IPS-18c (cell line): ENCODE data around the gene TAF6.

Source experiments
- H3K4me3 ChIP-seq: 2 replicates; pipeline ENCODE4 v1.7.0; 2013; ENCODE audit warnings: low read depth, mild to moderate bottlenecking, low read length, moderate library complexity; ENCODE audit not compliant: insufficient read depth
- H3K9me3 ChIP-seq: one replicate; pipeline ENCODE4 v1.6.1; 2013; ENCODE audit warnings: mild to moderate bottlenecking, low read length, moderate library complexity; ENCODE audit not compliant: control insufficient read depth, insufficient read depth

TAF6 gene

GRCh38 chr7:100089458-100090196, 29.5 kb downstream of the TAF6 start:
- no peaks in the 10 kb centered on the region for H3K9me3 ChIP-seq
- H3K4me3 ChIP-seq: peak overlapping the region; percentile 94

- H3K4me3 ChIP-seq: peak within 1 kb of the TSS; percentile 94
Observed at GRCh38 chr7:100088621-100089457, 30.3 kb downstream of the TAF6 start, which contains the start of gene COPS6. Gene COPS6, plus strand, starts transcription at chr7:100088969. Its CDS starts 22 bp downstream, at chr7:100088991.

GRCh38 chr7:100088095-100088620, 31.0 kb downstream of the TAF6 start:
- Histone ChIP-seq H3K4me3 (peak overlapping the region; percentile 94), H3K9me3 (no peaks in the 10 kb centered on the region)

More at GRCh38 chr7:100088621-100089457, 30.3 kb downstream of the TAF6 start, which contains the start of gene COPS6:
- no peaks in the 10 kb centered on the region for H3K9me3 ChIP-seq

GRCh38 chr7:100087055-100087750, 32.0 kb downstream of the TAF6 start:
- Histone ChIP-seq H3K4me3 (no peak overlapping the region), H3K9me3 (no peaks in the 10 kb centered on the region)

GRCh38 chr7:100085515-100085914, 33.6 kb downstream of the TAF6 start:
- Histone ChIP-seq H3K4me3 (no peak overlapping the region), H3K9me3 (no peaks in the 10 kb centered on the region)

GRCh38 chr7:100082978-100083377, 36.2 kb downstream of the TAF6 start:
- H3K4me3 ChIP-seq: peak overlapping the region; percentile 98; the same call in 1 of the 2 replicates

GRCh38 chr7:100081535-100082102, 37.5 kb downstream of the TAF6 start, which contains the start of gene ZNF3:
Gene ZNF3, minus strand, starts transcription at chr7:100081723. Its CDS starts 4,366 bp downstream, at chr7:100077357.
- H3K4me3 ChIP-seq: peak within 1 kb of the TSS; percentile 98
- peaks cover 6% of the 10 kb centered on the region for H3K9me3 ChIP-seq

More at GRCh38 chr7:100082978-100083377, 36.2 kb downstream of the TAF6 start:
- no peaks in the 10 kb centered on the region for H3K9me3 ChIP-seq

GRCh38 chr7:100080907-100081534, 38.1 kb downstream of the TAF6 start:
- H3K9me3 ChIP-seq: peaks cover 9% of the 10 kb centered on the region
- peak overlapping the region; percentile 98 for H3K4me3 ChIP-seq

GRCh38 chr7:100079024-100079560, 40.1 kb downstream of the TAF6 start:
- Histone ChIP-seq H3K4me3 (no peak overlapping the region), H3K9me3 (peaks cover 18% of the 10 kb centered on the region)

GRCh38 chr7:100077205-100077604, 42.0 kb downstream of the TAF6 start:
- Histone ChIP-seq H3K9me3 (peaks cover 32% of the 10 kb centered on the region), H3K4me3 (no peak overlapping the region)

GRCh38 chr7:100075418-100075817, 43.7 kb downstream of the TAF6 start:
- Histone ChIP-seq H3K9me3 (peaks cover 49% of the 10 kb centered on the region), H3K4me3 (no peak overlapping the region)

GRCh38 chr7:100074841-100075240, 44.3 kb downstream of the TAF6 start:
- Histone ChIP-seq H3K4me3 (no peak overlapping the region), H3K9me3 (peaks cover 55% of the 10 kb centered on the region)

GRCh38 chr7:100072462-100072861, 46.7 kb downstream of the TAF6 start:
- peaks cover 58% of the 10 kb centered on the region for H3K9me3 ChIP-seq
- H3K4me3 ChIP-seq: no peak overlapping the region

- no peak overlapping the region for H3K4me3 ChIP-seq
Observed at GRCh38 chr7:100071018-100071723, 48.0 kb downstream of the TAF6 start.

GRCh38 chr7:100069991-100070390, 49.2 kb downstream of the TAF6 start:
- H3K9me3 ChIP-seq: peaks cover 47% of the 10 kb centered on the region
- H3K4me3 ChIP-seq: no peak overlapping the region

More at GRCh38 chr7:100071018-100071723, 48.0 kb downstream of the TAF6 start:
- H3K9me3 ChIP-seq: peaks cover 49% of the 10 kb centered on the region
